Activated CD8-positive, alpha-beta T cell treated with anti-CD3 and anti-CD28 coated beads for 36 hours (primary cell): ENCODE measurements around the gene FCHSD1. TPM values are rescaled to one million over a fixed set of nuclear protein-coding genes. Genes with fewer than 3 reads are reported as not detected.

Experiments
- ATAC-seq: fragments of 200-7000 bp; cut with Tn5 transposase; one replicate; pipeline ENCODE4 v1.10.0; 2021; ENCODE audit warnings: mild to moderate bottlenecking, moderate library complexity
- CTCF ChIA-PET: fragments of 350-600 bp; sonication (Branson Sonifier 250); formaldehyde crosslinking; loops from one replicate; lab custom pipeline; 2021; ENCODE audit warnings: antibody characterized with exemption; lab: Charles Lee
- POLR2A ChIA-PET: fragments of 350-600 bp; sonication (Branson Sonifier 250); formaldehyde crosslinking; loops from one replicate; lab custom pipeline; 2021; ENCODE audit warnings: antibody characterized with exemption; lab: Charles Lee
- DNase-seq: peaks from one replicate; pipeline ENCODE4 v3.0.0-alpha.2; 2020
- H3K27ac Mint-ChIP-seq: one replicate; pipeline ENCODE4 v1.8.0; 2021; ENCODE audit warnings: mild to moderate bottlenecking, mixed read lengths
- H3K27me3 Mint-ChIP-seq: one replicate; pipeline ENCODE4 v1.8.0; 2021; ENCODE audit warnings: mixed read lengths
- H3K36me3 Mint-ChIP-seq: one replicate; pipeline ENCODE4 v1.8.0; 2021; ENCODE audit warnings: low read depth, mixed read lengths
- H3K4me1 Mint-ChIP-seq: one replicate; pipeline ENCODE4 v1.8.0; 2021; ENCODE audit warnings: low read depth, mixed read lengths
- H3K4me3 Mint-ChIP-seq: one replicate; pipeline ENCODE4 v1.8.0; 2021; ENCODE audit warnings: mild to moderate bottlenecking, moderate library complexity, mixed read lengths
- H3K9me3 Mint-ChIP-seq: one replicate; pipeline ENCODE4 v1.8.0; 2021; ENCODE audit warnings: mixed read lengths
- CTCF ChIP-seq: fragments of 200-600 bp; IDR thresholded peaks from one replicate; pipeline ENCODE4 v1.8.0; 2022; ENCODE audit warnings: antibody characterized with exemption, mild to moderate bottlenecking
- intact Hi-C: fragments of 100-400 bp; cut with micrococcal nuclease; formaldehyde crosslinking; loops from one replicate; pipeline ENCODE4 v1.10.0; 2022
- total RNA-seq, 2 experiments: library from RNA; stranded (reverse); gene quantifications; one replicate each; pipeline ENCODE4 v1.2.3, GENCODE V29; 2021

FCHSD1 gene
- total RNA-seq, 2 experiments from 2014 or later, result 30.1 to 31.8 TPM

GRCh38 chr5:141623186-141623585 is 28.0 kb downstream of the FCHSD1 start:
- intact Hi-C loops, result no loop called here
- CTCF ChIA-PET, result interaction anchor here (0.9 to 13.6 kb wide), 11 partner anchors 9 to 337 kb away, joined by 3 to 297 read pairs (median 4); partner anchors contain the start of genes HDAC3 and RELL2
- Mint-ChIP-seq H3K27ac (peak overlapping the region; percentile 73), H3K27me3 (no peaks in the 10 kb centered on the region), H3K4me3 (no peak overlapping the region), H3K36me3 (peaks cover 60% of the 10 kb centered on the region), H3K4me1 (peaks cover 25% of the 10 kb centered on the region), H3K9me3 (no peaks in the 10 kb centered on the region)
- no peak for TF ChIP-seq CTCF
- DNase-seq (peak; percentile 54), ATAC-seq (peak; percentile 38)
- POLR2A ChIA-PET, result interaction anchor here (1.3 to 1.4 kb wide), 2 partner anchors 11 to 31 kb away, joined by 3 to 6 read pairs; no protein-coding TSS in a partner anchor

- intact Hi-C loops, result loop anchor here (1.0 to 2.0 kb wide), 2 partner anchors 14 to 27 kb away; no protein-coding TSS in a partner anchor
- Mint-ChIP-seq H3K27ac (peak within 1 kb of the TSS; percentile 96), H3K27me3 (no peaks in the 10 kb centered on the region), H3K4me1 (peaks cover 55% of the 10 kb centered on the region), H3K4me3 (peak within 1 kb of the TSS; percentile 99), H3K9me3 (no peaks in the 10 kb centered on the region), H3K36me3 (peaks cover 55% of the 10 kb centered on the region)
- peak; percentile 92 for TF ChIP-seq CTCF
- ChIA-PET POLR2A (interaction anchor here (0.6 to 4.1 kb wide), 22 partner anchors 8 to 126 kb away, joined by 3 to 37 read pairs (median 4); partner anchors contain the start of genes HDAC3 and RELL2), CTCF (interaction anchor here (0.6 to 13.6 kb wide), 21 partner anchors 8 to 351 kb away, joined by 3 to 297 read pairs (median 6); partner anchors contain the start of genes FCHSD1, HDAC3, RELL2 and RNF14)
- ATAC-seq, result peak; percentile 90
- peak; percentile 99 for DNase-seq
These were observed 32.2 kb downstream of the FCHSD1 start, which contains the start of gene DIAPH1 for GRCh38 chr5:141618804-141619554. Gene DIAPH1, minus strand, starts transcription at chr5:141619000. Its CDS starts 86 bp downstream, at chr5:141618914.

- Mint-ChIP-seq H3K27me3 (no peaks in the 10 kb centered on the region), H3K9me3 (no peaks in the 10 kb centered on the region), H3K36me3 (peaks cover 51% of the 10 kb centered on the region), H3K27ac (peak overlapping the region; percentile 96), H3K4me1 (peaks cover 54% of the 10 kb centered on the region), H3K4me3 (peak overlapping the region; percentile 99)
- CTCF ChIA-PET, result interaction anchor here (0.8 to 13.6 kb wide), 21 partner anchors 13 to 351 kb away, joined by 3 to 297 read pairs (median 9); partner anchors contain the start of genes FCHSD1, HDAC3, RELL2 and RNF14
- POLR2A ChIA-PET, result interaction anchor here (0.6 to 4.1 kb wide), 17 partner anchors 9 to 127 kb away, joined by 3 to 37 read pairs (median 5); partner anchors contain the start of genes HDAC3 and RELL2
- DNase-seq (peak; percentile 68), ATAC-seq (peak; percentile 42)
- intact Hi-C loops, result loop anchor here (2.0 kb wide), 1 partner anchor 13 kb away; no protein-coding TSS in a partner anchor
- no peak for TF ChIP-seq CTCF
These were observed 33.0 kb downstream of the FCHSD1 start for GRCh38 chr5:141618030-141618803.

GRCh38 chr5:141617682-141618029 is 33.6 kb downstream of the FCHSD1 start:
- ATAC-seq, result no peak
- intact Hi-C loops, result loop anchor here (2.0 kb wide), 1 partner anchor 13 kb away; no protein-coding TSS in a partner anchor
- Mint-ChIP-seq H3K4me1 (peaks cover 56% of the 10 kb centered on the region), H3K9me3 (no peaks in the 10 kb centered on the region), H3K4me3 (peak overlapping the region; percentile 99), H3K27ac (peak overlapping the region; percentile 96), H3K27me3 (no peaks in the 10 kb centered on the region), H3K36me3 (peaks cover 51% of the 10 kb centered on the region)
- ChIA-PET CTCF (interaction anchor here (1.3 to 13.6 kb wide), 9 partner anchors 12 to 60 kb away, joined by 3 to 297 read pairs (median 14); partner anchors contain the start of genes HDAC3 and RELL2), POLR2A (interaction anchor here (0.8 to 4.1 kb wide), 7 partner anchors 9 to 25 kb away, joined by 3 to 37 read pairs (median 6); partner anchors contain the start of genes HDAC3 and RELL2)
- DNase-seq, result no peak
- no peak for TF ChIP-seq CTCF
